Osteoblast (primary cell): Measurements from ENCODE around the gene OAT. TPM values are rescaled to one million over a fixed set of nuclear protein-coding genes. Genes with fewer than 3 reads are reported as not detected.

Experiments
- DNase-seq: peaks from one replicate; pipeline ENCODE4 v3.0.0; 2011; ENCODE audit warnings: low spot score, mixed read lengths; ENCODE audit not compliant: insufficient read length; ENCODE audit errors: missing footprints
- H2AFZ ChIP-seq: 2 replicates; pipeline ENCODE4 v1.6.0; 2011; ENCODE audit warnings: mild to moderate bottlenecking, low read length
- H3K27ac ChIP-seq: 2 replicates; pipeline ENCODE4 v1.5.1; 2011; ENCODE audit warnings: mild to moderate bottlenecking, low read depth, low read length, moderate library complexity
- H3K27me3 ChIP-seq: 2 replicates; pipeline ENCODE4 v1.6.0; 2012; ENCODE audit warnings: mild to moderate bottlenecking, control low read depth, inconsistent platforms, low read length, moderate library complexity; ENCODE audit not compliant: insufficient read depth
- H3K36me3 ChIP-seq: 2 replicates; pipeline ENCODE4 v1.5.1; 2011; ENCODE audit warnings: mild to moderate bottlenecking, low read length, control low read depth, moderate library complexity; ENCODE audit not compliant: insufficient read depth
- H3K4me1 ChIP-seq: 2 replicates; pipeline ENCODE4 v1.5.1; 2011; ENCODE audit warnings: mild to moderate bottlenecking, low read length, control low read depth, moderate library complexity; ENCODE audit not compliant: insufficient read depth
- H3K4me2 ChIP-seq: 2 replicates; pipeline ENCODE4 v1.6.0; 2011; ENCODE audit warnings: mild to moderate bottlenecking, low read length; ENCODE audit not compliant: insufficient read depth
- H3K4me3 ChIP-seq: fragments of 200-600 bp; sonication (generic); 3 replicates; pipeline ENCODE4 v1.5.1; 2012; ENCODE audit warnings: mild to moderate bottlenecking, low read length, inconsistent platforms; ENCODE audit not compliant: insufficient read depth
- H3K79me2 ChIP-seq: 2 replicates; pipeline ENCODE4 v1.6.0; 2012; ENCODE audit warnings: mild to moderate bottlenecking, low read length, control low read depth, inconsistent platforms; ENCODE audit not compliant: insufficient read depth
- H3K9me3 ChIP-seq: 2 replicates; pipeline ENCODE4 v1.5.1; 2011; ENCODE audit warnings: low read depth, low read length, control low read depth
- H4K20me1 ChIP-seq: 2 replicates; pipeline ENCODE4 v1.6.0; 2012; ENCODE audit warnings: mild to moderate bottlenecking, low read length, control low read depth; ENCODE audit not compliant: insufficient read depth
- total RNA-seq: library from RNA; depleted of rRNA; stranded (reverse); fragments of >200 nt; gene quantifications from 2 replicates; pipeline ENCODE4 v1.2.3, GENCODE V29; 2012
- TF ChIP-seq, protein P1 (sequence below): IDR thresholded peaks from 2 replicates; pipeline ENCODE4 v1.5.1; 2011; ENCODE audit warnings: mild to moderate bottlenecking, low read depth, low read length, moderate library complexity; ENCODE audit errors: extremely low read depth

The OAT gene
- total RNA-seq, 1 donor, result 202 TPM

DNA sequence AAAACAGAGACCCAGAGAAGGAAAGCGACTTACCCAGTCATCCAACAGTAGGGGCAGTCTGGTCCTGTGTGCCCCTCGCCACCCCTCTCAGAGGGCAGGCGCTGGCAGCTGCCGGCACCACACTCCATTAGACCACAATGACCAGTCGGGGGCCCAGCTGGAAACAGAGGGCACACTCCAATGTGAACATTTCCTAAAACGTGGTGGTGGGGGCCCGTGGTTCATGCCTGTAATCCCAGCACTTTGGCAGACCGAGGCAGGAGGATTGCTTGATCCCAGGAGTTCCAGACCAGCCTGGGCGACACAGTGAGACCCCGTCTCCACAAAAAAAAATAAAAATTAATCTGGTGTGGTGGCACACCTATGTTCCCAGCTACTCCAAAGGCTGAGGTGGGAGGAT is 912 bp upstream of the OAT start:
- H3K27me3 ChIP-seq, result peaks cover 17% of the 10 kb centered on the region
- peaks cover 40% of the 10 kb centered on the region for H3K79me2 ChIP-seq
- H2AFZ ChIP-seq, result no peak overlapping the region
- H3K27ac ChIP-seq, result no peak overlapping the region
- H4K20me1 ChIP-seq, result peaks cover 29% of the 10 kb centered on the region
- H3K4me1 ChIP-seq, result peaks cover 18% of the 10 kb centered on the region
- no peaks in the 10 kb centered on the region for H3K36me3 ChIP-seq
- no peaks in the 10 kb centered on the region for H3K9me3 ChIP-seq
- TF ChIP-seq, protein P1, sequence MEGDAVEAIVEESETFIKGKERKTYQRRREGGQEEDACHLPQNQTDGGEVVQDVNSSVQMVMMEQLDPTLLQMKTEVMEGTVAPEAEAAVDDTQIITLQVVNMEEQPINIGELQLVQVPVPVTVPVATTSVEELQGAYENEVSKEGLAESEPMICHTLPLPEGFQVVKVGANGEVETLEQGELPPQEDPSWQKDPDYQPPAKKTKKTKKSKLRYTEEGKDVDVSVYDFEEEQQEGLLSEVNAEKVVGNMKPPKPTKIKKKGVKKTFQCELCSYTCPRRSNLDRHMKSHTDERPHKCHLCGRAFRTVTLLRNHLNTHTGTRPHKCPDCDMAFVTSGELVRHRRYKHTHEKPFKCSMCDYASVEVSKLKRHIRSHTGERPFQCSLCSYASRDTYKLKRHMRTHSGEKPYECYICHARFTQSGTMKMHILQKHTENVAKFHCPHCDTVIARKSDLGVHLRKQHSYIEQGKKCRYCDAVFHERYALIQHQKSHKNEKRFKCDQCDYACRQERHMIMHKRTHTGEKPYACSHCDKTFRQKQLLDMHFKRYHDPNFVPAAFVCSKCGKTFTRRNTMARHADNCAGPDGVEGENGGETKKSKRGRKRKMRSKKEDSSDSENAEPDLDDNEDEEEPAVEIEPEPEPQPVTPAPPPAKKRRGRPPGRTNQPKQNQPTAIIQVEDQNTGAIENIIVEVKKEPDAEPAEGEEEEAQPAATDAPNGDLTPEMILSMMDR, result no peak
- H3K4me2 ChIP-seq, result peak overlapping the region; percentile 98
- H3K4me3 ChIP-seq, result peak overlapping the region; percentile 89
- no peak for DNase-seq

DNA sequence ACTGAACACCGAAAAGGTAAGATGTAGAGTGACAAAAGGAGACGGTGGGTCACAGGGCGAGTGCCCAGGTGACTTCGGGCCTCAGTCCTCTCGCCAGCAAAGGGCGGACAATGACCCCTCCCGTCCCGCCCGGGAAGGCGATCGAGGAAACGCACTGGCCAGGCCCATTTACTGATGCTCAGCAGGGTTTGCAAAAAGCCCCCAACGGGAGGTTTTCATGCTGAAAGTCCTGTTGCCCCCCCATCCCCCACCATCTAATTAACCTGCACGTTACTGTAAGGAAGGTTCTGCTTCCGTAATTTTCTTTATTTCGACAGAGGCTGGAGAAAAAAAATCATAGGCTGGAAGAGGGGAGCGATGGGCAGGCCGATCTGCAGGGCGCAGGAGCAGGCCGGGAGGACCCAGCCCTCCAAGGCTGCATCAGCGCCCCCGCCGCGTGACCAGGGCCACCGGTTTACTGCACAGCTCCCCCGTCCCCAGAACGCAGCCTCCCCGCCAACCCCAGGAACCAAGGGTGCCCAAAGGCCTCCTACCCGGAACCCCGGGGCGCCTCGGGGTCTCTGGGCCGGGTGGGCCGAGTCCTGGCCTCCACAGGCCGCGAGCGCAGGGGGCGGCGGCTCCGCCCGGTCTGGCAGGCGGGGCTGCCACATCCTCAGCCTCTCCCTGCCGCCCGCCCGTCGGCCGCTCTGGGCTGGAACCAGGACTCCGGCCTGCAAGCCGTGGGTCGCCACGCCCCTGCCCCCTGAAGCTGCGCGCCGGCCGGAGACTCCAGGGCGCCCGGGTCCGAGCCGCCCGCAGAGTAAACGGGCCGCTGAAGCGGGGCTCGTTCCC is 613 bp downstream of the OAT start:
- H3K9me3 ChIP-seq, result no peaks in the 10 kb centered on the region
- H3K4me1 ChIP-seq, result peaks cover 26% of the 10 kb centered on the region
- H3K79me2 ChIP-seq, result peaks cover 55% of the 10 kb centered on the region
- H3K4me2 ChIP-seq, result peak overlapping the region; percentile 98
- H3K27ac ChIP-seq, result peak overlapping the region; percentile 77
- H3K4me3 ChIP-seq, result peak overlapping the region; percentile 89
- DNase-seq, result peak; percentile 91
- TF ChIP-seq, protein P1, result no peak
- H3K27me3 ChIP-seq, result peaks cover 10% of the 10 kb centered on the region
- H3K36me3 ChIP-seq, result peaks cover 3% of the 10 kb centered on the region
- peak overlapping the region; percentile 64 for H2AFZ ChIP-seq
- peaks cover 44% of the 10 kb centered on the region for H4K20me1 ChIP-seq

DNA sequence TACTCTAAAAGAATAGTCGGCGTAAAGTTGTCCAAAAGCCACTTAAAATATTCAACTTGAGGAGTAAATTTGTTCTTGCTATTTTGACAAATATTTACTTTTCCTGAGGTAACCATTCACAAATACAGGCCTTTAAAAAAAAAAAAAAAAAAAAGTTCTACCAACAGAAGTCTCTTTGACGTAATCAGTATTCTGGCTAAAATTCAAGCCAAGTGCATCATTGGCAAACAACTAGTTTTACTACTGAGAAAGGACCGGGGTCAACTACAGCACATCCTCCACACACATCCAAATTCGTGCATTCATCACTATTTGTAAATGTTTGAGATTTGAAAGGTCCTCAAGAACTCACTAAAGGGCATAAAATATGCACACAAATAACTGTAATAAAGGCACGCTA is 2.0 kb downstream of the OAT start:
- peaks cover 10% of the 10 kb centered on the region for H3K36me3 ChIP-seq
- TF ChIP-seq, protein P1, result no peak
- peak; percentile 93 for DNase-seq
- peak overlapping the region; percentile 77 for H3K27ac ChIP-seq
- H3K9me3 ChIP-seq, result no peaks in the 10 kb centered on the region
- H3K79me2 ChIP-seq, result peaks cover 69% of the 10 kb centered on the region
- H3K4me2 ChIP-seq, result peak overlapping the region; percentile 98
- H3K4me3 ChIP-seq, result peak overlapping the region; percentile 89
- H3K4me1 ChIP-seq, result peaks cover 26% of the 10 kb centered on the region
- H3K27me3 ChIP-seq, result peaks cover 4% of the 10 kb centered on the region
- H4K20me1 ChIP-seq, result peaks cover 58% of the 10 kb centered on the region
- H2AFZ ChIP-seq, result no peak overlapping the region

DNA sequence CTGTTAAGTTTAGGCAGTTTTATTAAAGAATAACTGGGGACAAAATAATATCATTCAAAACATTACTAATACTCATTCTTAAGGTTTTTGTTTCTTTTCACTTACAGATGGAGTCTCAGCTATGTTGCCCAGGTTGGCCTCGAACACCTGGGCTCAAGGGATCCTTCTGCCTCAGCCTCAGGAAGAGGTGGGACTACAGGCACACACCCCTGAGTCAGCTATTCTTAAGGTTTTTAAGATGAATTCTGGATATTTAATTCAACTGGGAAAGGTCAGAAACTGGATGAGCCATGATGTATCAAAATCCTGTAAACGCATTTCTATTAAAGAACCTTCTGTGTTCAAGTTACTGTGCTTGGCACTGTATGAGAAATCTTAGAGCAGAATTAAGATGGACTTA is 3.5 kb downstream of the OAT start:
- peak overlapping the region; percentile 7 for H3K4me3 ChIP-seq
- H3K4me2 ChIP-seq, result peak overlapping the region; percentile 98
- H3K79me2 ChIP-seq, result peaks cover 80% of the 10 kb centered on the region
- H3K27me3 ChIP-seq, result no peaks in the 10 kb centered on the region
- H4K20me1 ChIP-seq, result peaks cover 63% of the 10 kb centered on the region
- H3K36me3 ChIP-seq, result peaks cover 15% of the 10 kb centered on the region
- no peak overlapping the region for H2AFZ ChIP-seq
- TF ChIP-seq, protein P1, result no peak
- H3K4me1 ChIP-seq, result peaks cover 26% of the 10 kb centered on the region
- DNase-seq, result no peak
- no peaks in the 10 kb centered on the region for H3K9me3 ChIP-seq
- peak overlapping the region; percentile 55 for H3K27ac ChIP-seq
